SK-N-SH treated with all-trans-retinoic acid at 6 μM for 48 hours (cell line): ENCODE results near the gene AS3MT.

Experiments
- ATAC-seq: fragments of 200-7000 bp; cut with Tn5 transposase; 3 replicates; pipeline ENCODE4 v1.9.1; 2020; ENCODE audit warnings: mild to moderate bottlenecking, moderate library complexity
- BACH2 ChIP-seq: fragments of 250-450 bp; sonication (Bioruptor Pico); IDR thresholded peaks from 2 replicates; pipeline ENCODE4 v1.9.0; 2021; ENCODE audit warnings: mild to moderate bottlenecking, borderline replicate concordance
- CSDC2 ChIP-seq: fragments of 250-450 bp; sonication (Bioruptor Pico); IDR thresholded peaks from 2 replicates; pipeline ENCODE4 v1.5.0; 2020; ENCODE audit warnings: mild to moderate bottlenecking, moderate library complexity
- ESRRG ChIP-seq: fragments of 250-450 bp; sonication (Bioruptor Pico); IDR thresholded peaks from 2 replicates; pipeline ENCODE4 v1.6.1; 2021; ENCODE audit warnings: mild to moderate bottlenecking
- GLIS3 ChIP-seq: fragments of 250-450 bp; sonication (Bioruptor Pico); IDR thresholded peaks from 2 replicates; pipeline ENCODE4 v1.5.0; 2020; ENCODE audit warnings: mild to moderate bottlenecking, moderate library complexity
- ISL1 ChIP-seq: fragments of 250-450 bp; sonication (Bioruptor Pico); IDR thresholded peaks from 2 replicates; pipeline ENCODE4 v2.1.2; 2022; ENCODE audit warnings: mild to moderate bottlenecking, moderate library complexity
- OSR1 ChIP-seq: fragments of 250-450 bp; sonication (Bioruptor Pico); IDR thresholded peaks from 2 replicates; pipeline ENCODE4 v1.8.0; 2022; ENCODE audit warnings: moderate library complexity, mild to moderate bottlenecking, inconsistent platforms
- PATZ1 ChIP-seq: fragments of 250-450 bp; sonication (Bioruptor Pico); IDR thresholded peaks from 2 replicates; pipeline ENCODE4 v1.8.0; 2020; ENCODE audit warnings: mild to moderate bottlenecking, moderate library complexity, borderline replicate concordance
- RARB ChIP-seq: fragments of 250-450 bp; sonication (Bioruptor Pico); IDR thresholded peaks from 2 replicates; pipeline ENCODE4 v1.8.0; 2021; ENCODE audit warnings: mild to moderate bottlenecking, moderate library complexity
- SNAI2 ChIP-seq: fragments of 250-450 bp; sonication (Bioruptor Pico); IDR thresholded peaks from 2 replicates; pipeline ENCODE4 v1.5.0; 2020; ENCODE audit warnings: mild to moderate bottlenecking, moderate library complexity
- TCF4 ChIP-seq: fragments of 250-450 bp; sonication (Bioruptor Pico); IDR thresholded peaks from 2 replicates; pipeline ENCODE4 v1.8.0; 2021; ENCODE audit warnings: mild to moderate bottlenecking, moderate library complexity, borderline replicate concordance
- TOX ChIP-seq: fragments of 250-450 bp; sonication (Bioruptor Pico); IDR thresholded peaks from 2 replicates; pipeline ENCODE4 v1.8.0; 2021; ENCODE audit warnings: mild to moderate bottlenecking, moderate library complexity, borderline replicate concordance
- TSHZ2 ChIP-seq: fragments of 250-450 bp; sonication (Bioruptor Pico); IDR thresholded peaks from 2 replicates; pipeline ENCODE4 v1.5.0; 2020; ENCODE audit warnings: mild to moderate bottlenecking, moderate library complexity
- ZC3H10 ChIP-seq: fragments of 250-450 bp; sonication (Bioruptor Pico); IDR thresholded peaks from 2 replicates; pipeline ENCODE4 v1.5.1; 2021; ENCODE audit warnings: mild to moderate bottlenecking, moderate library complexity
- ZFP3 ChIP-seq: fragments of 250-450 bp; sonication (Bioruptor Pico); IDR thresholded peaks from 2 replicates; pipeline ENCODE4 v1.5.0; 2020; ENCODE audit warnings: mild to moderate bottlenecking, moderate library complexity
- ZFP30 ChIP-seq: fragments of 450-650 bp; formaldehyde crosslinking; IDR thresholded peaks from 2 replicates; pipeline ENCODE4 v1.5.0; 2022; ENCODE audit warnings: mild to moderate bottlenecking, moderate library complexity
- ZNF565 ChIP-seq: fragments of 450-650 bp; formaldehyde crosslinking; conservative IDR thresholded peaks from 2 replicates; pipeline ENCODE4 v1.5.0; 2020; ENCODE audit warnings: low read depth, mild to moderate bottlenecking, moderate library complexity
- ZNF70 ChIP-seq: fragments of 450-650 bp; formaldehyde crosslinking; IDR thresholded peaks from 2 replicates; pipeline ENCODE4 v1.5.0; 2020; ENCODE audit warnings: mild to moderate bottlenecking, moderate library complexity
- ZNF8 ChIP-seq: fragments of 450-650 bp; formaldehyde crosslinking; IDR thresholded peaks from 2 replicates; pipeline ENCODE4 v1.5.0; 2020; ENCODE audit warnings: mild to moderate bottlenecking, moderate library complexity
- TF ChIP-seq, protein P1 (sequence below): fragments of 250-450 bp; sonication (Bioruptor Pico); IDR thresholded peaks from 2 replicates; pipeline ENCODE4 v1.8.0; 2021; ENCODE audit warnings: low read depth, mild to moderate bottlenecking, moderate library complexity, borderline replicate concordance
- TF ChIP-seq, protein P2 (sequence below): fragments of 250-450 bp; sonication (Bioruptor Pico); IDR thresholded peaks from 2 replicates; pipeline ENCODE4 v1.5.1; 2021; ENCODE audit warnings: mild to moderate bottlenecking, moderate library complexity

AS3MT gene

DNA sequence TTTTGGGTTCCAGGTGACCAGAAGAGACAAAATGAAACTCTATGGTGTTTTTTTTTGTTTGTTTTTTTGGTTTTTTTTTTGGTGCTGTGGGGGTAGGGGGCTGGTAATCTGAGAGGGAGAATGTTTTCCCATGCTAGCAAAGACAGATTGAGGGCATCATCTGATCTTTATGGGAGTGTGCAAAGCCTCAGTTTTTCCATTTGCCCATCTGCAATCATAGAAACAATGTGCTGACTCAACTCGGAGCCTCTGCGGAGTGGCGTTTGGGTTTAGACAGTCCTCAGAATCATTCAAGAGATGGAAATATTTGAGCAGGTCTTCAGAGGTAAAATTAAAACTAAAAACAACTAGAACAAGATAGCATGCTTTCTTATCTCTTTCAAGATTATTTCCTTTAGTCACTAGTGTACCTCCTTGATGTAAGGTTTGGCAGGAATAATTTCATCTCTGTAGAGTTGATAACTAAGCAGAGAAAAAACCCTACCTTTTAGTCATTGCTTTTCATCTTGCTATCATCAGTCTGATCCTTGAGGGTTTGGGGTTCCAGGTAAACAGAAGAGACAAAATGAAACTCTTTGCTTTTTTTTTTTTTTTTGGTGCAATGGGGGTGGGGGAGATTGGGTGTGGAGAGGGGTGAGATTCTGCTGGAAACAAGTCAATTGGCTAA is 66.8 kb downstream of the AS3MT start:
- no peak for TF ChIP-seq SNAI2 (CRISPR knock-in tag)
- TF ChIP-seq, protein P1, sequence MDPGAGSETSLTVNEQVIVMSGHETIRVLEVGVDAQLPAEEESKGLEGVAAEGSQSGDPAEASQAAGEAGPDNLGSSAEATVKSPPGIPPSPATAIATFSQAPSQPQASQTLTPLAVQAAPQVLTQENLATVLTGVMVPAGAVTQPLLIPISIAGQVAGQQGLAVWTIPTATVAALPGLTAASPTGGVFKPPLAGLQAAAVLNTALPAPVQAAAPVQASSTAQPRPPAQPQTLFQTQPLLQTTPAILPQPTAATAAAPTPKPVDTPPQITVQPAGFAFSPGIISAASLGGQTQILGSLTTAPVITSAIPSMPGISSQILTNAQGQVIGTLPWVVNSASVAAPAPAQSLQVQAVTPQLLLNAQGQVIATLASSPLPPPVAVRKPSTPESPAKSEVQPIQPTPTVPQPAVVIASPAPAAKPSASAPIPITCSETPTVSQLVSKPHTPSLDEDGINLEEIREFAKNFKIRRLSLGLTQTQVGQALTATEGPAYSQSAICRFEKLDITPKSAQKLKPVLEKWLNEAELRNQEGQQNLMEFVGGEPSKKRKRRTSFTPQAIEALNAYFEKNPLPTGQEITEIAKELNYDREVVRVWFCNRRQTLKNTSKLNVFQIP (CRISPR knock-in tag), result no peak
- TF ChIP-seq ZNF70 (CRISPR knock-in tag), result no peak
- ATAC-seq, result no peak

DNA sequence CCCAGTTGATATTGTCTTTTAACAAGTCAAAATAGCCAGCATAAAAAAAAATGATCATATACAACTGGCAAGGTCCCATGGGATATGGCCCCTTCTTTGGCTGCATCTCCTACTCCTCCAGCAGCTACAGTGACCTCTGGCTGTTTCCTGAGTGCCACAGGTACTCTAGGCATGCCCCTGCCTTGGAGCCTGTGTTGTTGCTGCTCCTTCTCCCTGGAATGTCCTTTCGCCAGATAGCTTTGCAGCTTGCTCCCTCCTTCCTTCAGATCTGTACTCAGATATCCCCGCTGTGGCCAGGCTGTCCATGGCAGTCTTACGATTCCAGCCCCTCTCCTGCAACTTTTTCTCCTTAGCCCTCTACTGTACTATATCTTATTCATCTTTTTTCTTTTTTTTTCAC is 72.1 kb downstream of the AS3MT start:
- no peak for TF ChIP-seq ZFP30 (CRISPR knock-in tag)
- TF ChIP-seq SNAI2 (CRISPR knock-in tag), result no peak
- TF ChIP-seq ZNF8 (CRISPR knock-in tag), result no peak
- TF ChIP-seq BACH2, result no peak
- TF ChIP-seq, protein P2, sequence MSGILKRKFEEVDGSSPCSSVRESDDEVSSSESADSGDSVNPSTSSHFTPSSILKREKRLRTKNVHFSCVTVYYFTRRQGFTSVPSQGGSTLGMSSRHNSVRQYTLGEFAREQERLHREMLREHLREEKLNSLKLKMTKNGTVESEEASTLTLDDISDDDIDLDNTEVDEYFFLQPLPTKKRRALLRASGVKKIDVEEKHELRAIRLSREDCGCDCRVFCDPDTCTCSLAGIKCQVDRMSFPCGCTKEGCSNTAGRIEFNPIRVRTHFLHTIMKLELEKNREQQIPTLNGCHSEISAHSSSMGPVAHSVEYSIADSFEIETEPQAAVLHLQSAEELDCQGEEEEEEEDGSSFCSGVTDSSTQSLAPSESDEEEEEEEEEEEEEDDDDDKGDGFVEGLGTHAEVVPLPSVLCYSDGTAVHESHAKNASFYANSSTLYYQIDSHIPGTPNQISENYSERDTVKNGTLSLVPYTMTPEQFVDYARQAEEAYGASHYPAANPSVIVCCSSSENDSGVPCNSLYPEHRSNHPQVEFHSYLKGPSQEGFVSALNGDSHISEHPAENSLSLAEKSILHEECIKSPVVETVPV (CRISPR knock-in tag), result no peak
- no peak for TF ChIP-seq TOX (CRISPR knock-in tag)
- TF ChIP-seq, protein P1 (CRISPR knock-in tag), result no peak
- TF ChIP-seq ZC3H10 (CRISPR knock-in tag), result no peak
- no peak for TF ChIP-seq OSR1
- TF ChIP-seq CSDC2 (CRISPR knock-in tag), result no peak
- TF ChIP-seq ISL1 (CRISPR knock-in tag), result no peak
- no peak for TF ChIP-seq ESRRG (CRISPR knock-in tag)
- ATAC-seq, result no peak

- TF ChIP-seq CSDC2 (CRISPR knock-in tag) (no peak), ZFP3 (CRISPR knock-in tag) (no peak), ZFP30 (CRISPR knock-in tag) (no peak), ZNF70 (CRISPR knock-in tag) (no peak), ZC3H10 (CRISPR knock-in tag) (no peak), ZNF8 (CRISPR knock-in tag) (no peak), ZNF565 (no peak), GLIS3 (CRISPR knock-in tag) (no peak), PATZ1 (no peak), BACH2 (no peak), TSHZ2 (CRISPR knock-in tag) (no peak), OSR1 (no peak), RARB (no peak), TCF4 (CRISPR knock-in tag) (no peak), TOX (CRISPR knock-in tag) (no peak)
- TF ChIP-seq, protein P1 (CRISPR knock-in tag), result no peak
- ATAC-seq, result no peak
Observed at GRCh38 chr10:102945449-102945848, 76.2 kb downstream of the AS3MT start.
